Loucy (cell line): ENCODE results near the gene COX20.

Experiments
- H2AFZ ChIP-seq: fragments of 200-600 bp; sonication (generic); 2 replicates; pipeline ENCODE4 v1.6.0; 2016; ENCODE audit warnings: antibody characterized with exemption, mild to moderate bottlenecking, low read length, moderate library complexity
- H3F3A ChIP-seq: fragments of 200-600 bp; 2 replicates; pipeline ENCODE4 v1.6.0; 2016; ENCODE audit warnings: antibody characterized with exemption, low read depth, mild to moderate bottlenecking
- H3K27me3 ChIP-seq: fragments of 200-600 bp; sonication (generic); 2 replicates; pipeline ENCODE4 v1.6.1; 2014; ENCODE audit warnings: low read length, mild to moderate bottlenecking; ENCODE audit not compliant: insufficient read depth, poor library complexity, severe bottlenecking
- H3K36me3 ChIP-seq: fragments of 200-600 bp; sonication (generic); 2 replicates; pipeline ENCODE4 v1.6.1; 2016; ENCODE audit warnings: low read length; ENCODE audit not compliant: insufficient read depth
- H3K4me1 ChIP-seq: fragments of 200-600 bp; sonication (generic); 2 replicates; pipeline ENCODE4 v1.5.1; 2014; ENCODE audit warnings: low read length, mild to moderate bottlenecking; ENCODE audit not compliant: insufficient read depth, poor library complexity, severe bottlenecking
- H3K4me2 ChIP-seq: fragments of 200-600 bp; sonication (generic); 2 replicates; pipeline ENCODE4 v1.6.0; 2014; ENCODE audit warnings: antibody characterized with exemption, low read length, low read depth, mild to moderate bottlenecking; ENCODE audit not compliant: poor library complexity, severe bottlenecking
- H3K4me3 ChIP-seq: fragments of 200-600 bp; sonication (generic); 2 replicates; pipeline ENCODE4 v1.5.1; 2014; ENCODE audit warnings: low read length, mild to moderate bottlenecking, mixed read lengths; ENCODE audit not compliant: poor library complexity, severe bottlenecking
- H3K79me2 ChIP-seq: fragments of 200-600 bp; sonication (generic); 2 replicates; pipeline ENCODE4 v1.6.1; 2014; ENCODE audit warnings: low read length; ENCODE audit not compliant: insufficient read depth
- H3K9ac ChIP-seq: fragments of 200-600 bp; sonication (generic); 2 replicates; pipeline ENCODE4 v1.6.0; 2014; ENCODE audit warnings: mild to moderate bottlenecking, low read depth, low read length, moderate library complexity; ENCODE audit not compliant: poor library complexity, severe bottlenecking
- H3K9me2 ChIP-seq: fragments of 200-600 bp; sonication (generic); replicated peaks from 2 replicates; pipeline ENCODE4 v1.6.1; 2016; ENCODE audit warnings: low read depth, low read length, mixed read lengths
- H3K9me3 ChIP-seq: fragments of 200-600 bp; sonication (generic); 2 replicates; pipeline ENCODE4 v1.6.1; 2014; ENCODE audit warnings: mild to moderate bottlenecking, antibody characterized with exemption, low read length, low read depth; ENCODE audit not compliant: insufficient read depth
- H4K20me1 ChIP-seq: fragments of 200-600 bp; sonication (generic); 2 replicates; pipeline ENCODE4 v1.6.0; 2014; ENCODE audit warnings: antibody characterized with exemption, low read length, mild to moderate bottlenecking; ENCODE audit not compliant: insufficient read depth, poor library complexity, severe bottlenecking
- EZH2phosphoT487 ChIP-seq: fragments of 200-600 bp; IDR thresholded peaks from 2 replicates; pipeline ENCODE4 v1.6.1; 2018; ENCODE audit warnings: antibody characterized with exemption, mild to moderate bottlenecking, moderate library complexity, borderline replicate concordance
- TF ChIP-seq, protein P1 (sequence below): fragments of 200-600 bp; sonication (generic); conservative IDR thresholded peaks from 2 replicates; pipeline ENCODE4 v1.5.1; 2014; ENCODE audit warnings: mild to moderate bottlenecking, antibody characterized with exemption, low read length

Gene COX20, protein sequence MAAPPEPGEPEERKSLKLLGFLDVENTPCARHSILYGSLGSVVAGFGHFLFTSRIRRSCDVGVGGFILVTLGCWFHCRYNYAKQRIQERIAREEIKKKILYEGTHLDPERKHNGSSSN

DNA sequence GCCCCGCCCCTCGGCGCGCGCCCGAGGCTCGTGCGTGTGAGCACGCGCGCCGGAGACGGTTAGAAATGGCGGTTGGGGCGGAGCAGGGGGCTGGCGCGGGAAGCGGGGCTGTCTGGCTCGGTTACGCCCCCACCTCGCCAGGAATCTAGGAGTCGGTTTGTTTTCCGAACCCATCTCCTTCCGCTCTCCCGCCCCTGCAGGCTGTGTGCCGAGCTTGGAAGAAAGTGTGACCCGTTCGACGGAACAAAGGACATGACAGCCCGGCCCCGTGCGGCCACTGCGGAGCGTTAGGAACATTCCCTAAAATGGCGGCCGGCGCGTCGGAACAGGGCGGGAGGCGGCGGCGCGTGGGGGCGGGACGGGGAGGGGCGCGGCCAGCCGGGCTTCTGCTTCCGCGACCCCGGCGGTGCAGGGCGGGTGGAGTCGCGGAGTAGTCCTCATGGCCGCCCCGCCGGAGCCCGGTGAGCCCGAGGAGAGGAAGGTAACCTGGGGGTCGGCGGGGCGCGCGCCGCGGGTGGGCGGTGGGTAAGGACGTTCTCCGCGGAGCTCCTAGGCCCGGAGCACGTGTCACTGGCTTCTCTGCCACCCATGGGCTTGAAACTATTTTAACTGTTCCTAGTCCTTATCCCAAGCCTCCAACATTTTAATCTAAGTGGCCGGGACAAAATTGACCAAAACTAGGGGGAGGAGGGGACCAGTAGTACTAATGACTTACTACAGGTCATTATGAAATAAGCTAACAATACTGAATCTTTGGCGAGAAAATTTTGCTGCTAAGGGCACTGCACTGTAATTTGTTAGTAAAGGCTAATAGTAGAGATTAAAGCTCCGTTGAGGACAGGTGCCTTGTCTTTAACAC, at the start of gene COX20:
COX20 (plus strand) TSS at position 383 of the 859 bp plus-strand sequence; CDS start at position 440, 57 bp downstream.
- no peaks in the 10 kb centered on the region for H3K9me3 ChIP-seq
- no peaks in the 10 kb centered on the region for H3K9me2 ChIP-seq
- H3K79me2 ChIP-seq, result peaks cover 53% of the 10 kb centered on the region
- TF ChIP-seq EZH2phosphoT487, result no peak
- TF ChIP-seq, protein P1, sequence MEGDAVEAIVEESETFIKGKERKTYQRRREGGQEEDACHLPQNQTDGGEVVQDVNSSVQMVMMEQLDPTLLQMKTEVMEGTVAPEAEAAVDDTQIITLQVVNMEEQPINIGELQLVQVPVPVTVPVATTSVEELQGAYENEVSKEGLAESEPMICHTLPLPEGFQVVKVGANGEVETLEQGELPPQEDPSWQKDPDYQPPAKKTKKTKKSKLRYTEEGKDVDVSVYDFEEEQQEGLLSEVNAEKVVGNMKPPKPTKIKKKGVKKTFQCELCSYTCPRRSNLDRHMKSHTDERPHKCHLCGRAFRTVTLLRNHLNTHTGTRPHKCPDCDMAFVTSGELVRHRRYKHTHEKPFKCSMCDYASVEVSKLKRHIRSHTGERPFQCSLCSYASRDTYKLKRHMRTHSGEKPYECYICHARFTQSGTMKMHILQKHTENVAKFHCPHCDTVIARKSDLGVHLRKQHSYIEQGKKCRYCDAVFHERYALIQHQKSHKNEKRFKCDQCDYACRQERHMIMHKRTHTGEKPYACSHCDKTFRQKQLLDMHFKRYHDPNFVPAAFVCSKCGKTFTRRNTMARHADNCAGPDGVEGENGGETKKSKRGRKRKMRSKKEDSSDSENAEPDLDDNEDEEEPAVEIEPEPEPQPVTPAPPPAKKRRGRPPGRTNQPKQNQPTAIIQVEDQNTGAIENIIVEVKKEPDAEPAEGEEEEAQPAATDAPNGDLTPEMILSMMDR, result no peak
- H3K9ac ChIP-seq, result peak within 1 kb of the TSS; percentile 96
- peaks cover 43% of the 10 kb centered on the region for H3K4me1 ChIP-seq
- H4K20me1 ChIP-seq, result peaks cover 38% of the 10 kb centered on the region
- peaks cover 10% of the 10 kb centered on the region; the same call in 1 of the 2 replicates for H3F3A ChIP-seq
- peak within 1 kb of the TSS; percentile 98 for H3K4me3 ChIP-seq
- H3K4me2 ChIP-seq, result peak within 1 kb of the TSS; percentile 91
- peak within 1 kb of the TSS; percentile 92 for H2AFZ ChIP-seq
- H3K36me3 ChIP-seq, result no peaks in the 10 kb centered on the region
- H3K27me3 ChIP-seq, result no peaks in the 10 kb centered on the region

DNA sequence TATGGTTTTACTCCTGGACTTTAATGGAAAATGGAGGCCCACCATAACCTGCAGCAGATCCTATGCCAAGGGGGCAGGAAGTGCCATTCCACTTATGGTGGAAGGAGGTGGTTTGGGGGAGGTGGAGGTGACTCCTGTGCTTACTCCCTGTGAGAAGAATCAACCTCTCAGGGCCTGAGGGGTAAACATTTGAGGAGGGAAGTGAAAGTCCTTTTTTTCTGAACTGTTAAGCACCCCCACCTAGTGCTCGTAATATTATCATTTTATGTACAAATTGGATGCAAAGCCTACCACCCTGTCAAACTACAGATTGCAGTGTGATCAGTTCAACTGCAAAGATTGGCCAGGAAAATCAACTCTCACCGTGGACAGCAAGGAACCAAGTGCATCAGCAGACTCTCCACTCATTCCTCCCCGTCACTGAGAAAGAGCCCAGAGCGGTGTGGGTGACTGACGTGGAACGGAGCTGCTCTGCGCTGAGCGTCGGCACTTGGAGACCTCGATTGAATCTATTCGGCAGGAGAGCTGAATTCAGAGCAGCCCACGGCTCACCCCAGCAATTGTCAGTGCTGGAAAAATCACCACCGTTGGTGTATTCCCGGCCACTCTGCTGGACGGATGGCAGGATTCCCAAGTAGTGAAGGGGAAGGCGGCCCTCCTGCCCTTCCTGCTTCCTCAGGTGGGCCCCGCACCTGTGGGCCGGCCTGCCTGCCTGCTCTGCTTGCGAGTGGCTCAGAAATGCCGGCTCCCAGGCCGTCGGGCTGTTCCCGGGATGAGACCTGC, 46.8 kb upstream of the COX20 start:
- Histone ChIP-seq H3K4me3 (no peak overlapping the region), H3K79me2 (no peaks in the 10 kb centered on the region), H3K4me1 (no peaks in the 10 kb centered on the region), H3F3A (no peaks in the 10 kb centered on the region), H3K4me2 (no peak overlapping the region), H2AFZ (no peak overlapping the region), H3K27me3 (no peaks in the 10 kb centered on the region), H3K9ac (no peak overlapping the region), H3K9me2 (no peaks in the 10 kb centered on the region), H3K36me3 (no peaks in the 10 kb centered on the region), H3K9me3 (no peaks in the 10 kb centered on the region), H4K20me1 (no peaks in the 10 kb centered on the region)
- TF ChIP-seq, protein P1, result no peak
- no peak for TF ChIP-seq EZH2phosphoT487

DNA sequence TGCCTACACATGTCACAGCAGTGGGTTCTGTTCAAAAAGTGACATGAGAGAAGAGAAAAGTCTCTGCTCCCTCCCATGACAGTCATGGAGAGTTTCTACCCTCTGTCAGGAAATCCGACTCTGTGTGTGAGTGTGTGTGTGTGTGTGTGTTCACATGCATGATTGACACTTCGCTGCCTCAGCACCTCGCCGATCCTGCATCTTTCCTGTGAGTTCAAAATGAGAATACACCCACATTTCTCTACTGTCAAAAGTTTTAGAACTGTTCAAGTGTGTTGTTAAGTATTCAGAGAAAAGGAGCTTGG, 46.2 kb upstream of the COX20 start:
- no peaks in the 10 kb centered on the region for H3K4me1 ChIP-seq
- H3K36me3 ChIP-seq, result no peaks in the 10 kb centered on the region
- H3K27me3 ChIP-seq, result no peaks in the 10 kb centered on the region
- H3K4me2 ChIP-seq, result no peak overlapping the region
- no peaks in the 10 kb centered on the region for H3K79me2 ChIP-seq
- H3K9me3 ChIP-seq, result no peaks in the 10 kb centered on the region
- H3K9ac ChIP-seq, result no peak overlapping the region
- no peak overlapping the region for H2AFZ ChIP-seq
- H3F3A ChIP-seq, result no peaks in the 10 kb centered on the region
- no peaks in the 10 kb centered on the region for H3K9me2 ChIP-seq
- TF ChIP-seq, protein P1, result no peak
- no peak for TF ChIP-seq EZH2phosphoT487
- H3K4me3 ChIP-seq, result no peak overlapping the region
- no peaks in the 10 kb centered on the region for H4K20me1 ChIP-seq
